Measurements from ENCODE around the gene DBNL. TPM values are rescaled to one million over a fixed set of nuclear protein-coding genes. Genes with fewer than 3 reads are reported as not detected.
"Not testable (repeated sequence)": the region's sequence is repeated elsewhere in the genome, so short reads cannot be mapped to it uniquely, and the experiment has no call there.

The DBNL gene
- total RNA-seq, result 140 and 182 TPM in 2 replicates

DNA sequence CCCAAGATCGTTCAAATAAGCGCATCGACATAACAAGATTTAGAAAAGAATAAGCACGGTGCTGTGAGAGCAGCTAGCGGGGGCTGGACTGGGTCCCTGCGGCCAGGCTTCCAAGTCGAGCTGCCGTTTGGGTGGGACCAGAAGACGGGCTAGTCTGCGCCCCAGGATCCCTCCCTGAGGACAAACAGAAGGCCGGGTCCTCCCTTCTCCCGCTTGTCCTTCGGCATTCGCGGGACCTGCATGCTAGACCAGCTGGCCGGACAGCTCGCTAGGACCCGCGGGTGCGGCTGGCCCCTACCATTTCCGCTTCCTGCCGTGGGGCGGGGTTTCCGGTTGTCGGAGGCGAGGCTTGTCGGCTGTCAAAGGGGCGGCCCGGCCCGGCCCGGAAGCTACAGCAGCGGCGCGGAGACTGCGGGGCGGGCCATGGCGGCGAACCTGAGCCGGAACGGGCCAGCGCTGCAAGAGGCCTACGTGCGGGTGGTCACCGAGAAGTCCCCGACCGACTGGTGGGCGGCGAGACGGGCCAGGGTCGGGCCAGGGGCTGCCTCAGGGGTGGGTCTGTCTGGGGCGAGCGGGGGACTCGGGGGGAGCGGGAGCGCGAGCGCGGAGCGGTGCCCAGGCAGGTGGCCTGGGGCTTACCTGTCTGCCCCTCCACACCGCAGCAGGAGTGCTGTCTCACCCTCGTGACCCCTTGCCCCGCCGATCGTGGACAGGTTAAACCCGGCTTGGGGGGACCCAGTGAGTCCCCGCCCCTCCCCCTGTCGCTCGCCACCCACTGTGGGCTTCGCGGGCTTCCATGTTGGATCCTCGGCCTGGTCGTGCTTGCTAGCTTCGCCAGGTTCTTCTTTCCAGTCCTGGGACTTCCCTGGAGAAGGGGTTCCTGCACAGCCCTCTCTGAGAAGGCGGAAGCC is at the start of gene DBNL:
DBNL (plus strand) TSS at position 388 of the 911 bp plus-strand sequence; CDS start at position 424, 36 bp downstream.
- DNase-seq (ENCODE audit: extremely low read depth, low read depth, low spot score), result no peak

DNA sequence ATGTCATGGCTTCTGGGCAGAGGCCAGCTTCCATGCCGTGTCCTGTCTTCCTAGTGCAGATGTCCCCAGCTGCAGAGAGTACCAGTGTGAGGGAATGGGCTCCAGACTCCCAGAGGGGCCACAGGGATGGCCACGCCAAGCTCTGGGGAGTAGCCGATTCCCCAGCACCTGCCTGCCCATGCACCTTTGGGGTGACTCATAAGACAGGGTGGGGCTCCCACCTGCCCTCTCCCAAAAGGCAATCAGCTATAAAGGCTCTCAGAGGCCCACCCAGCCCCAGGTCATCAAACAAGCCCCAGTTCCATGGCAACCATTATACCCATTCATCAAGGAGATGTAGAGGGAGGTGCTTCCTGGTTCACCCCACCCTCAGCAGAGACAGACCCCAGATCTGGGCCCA is 47.0 kb upstream of the DBNL start, which contains the start of gene SPDYE1:
SPDYE1 (plus strand) TSS at position 366 of the 400 bp plus-strand sequence. CDS start 2,053 bp downstream, outside the sequence.
- DNase-seq (ENCODE audit: extremely low read depth, low read depth, low spot score), result not testable (repeated sequence)

DNA sequence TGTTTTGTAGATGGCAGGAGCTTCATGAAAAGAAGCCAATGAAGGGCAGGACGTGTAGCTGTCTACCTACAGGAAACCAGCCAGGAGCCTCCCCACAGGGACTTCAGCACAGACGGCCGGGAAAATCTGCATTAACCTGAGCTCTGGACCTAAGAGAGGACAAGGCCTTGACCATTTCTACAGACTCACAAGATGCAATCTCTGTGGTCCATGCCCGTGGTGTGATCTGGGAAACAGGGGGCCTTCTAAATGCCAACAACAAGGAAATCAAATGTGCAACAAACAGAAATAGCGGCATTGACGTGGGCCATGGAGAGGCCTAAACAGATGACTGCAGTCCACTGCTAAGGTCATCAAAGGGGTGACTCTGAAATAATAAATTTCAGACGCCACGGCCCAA is 32.4 kb upstream of the DBNL start:
- DNase-seq (ENCODE audit: extremely low read depth, low read depth, low spot score), result not testable (repeated sequence)

DNA sequence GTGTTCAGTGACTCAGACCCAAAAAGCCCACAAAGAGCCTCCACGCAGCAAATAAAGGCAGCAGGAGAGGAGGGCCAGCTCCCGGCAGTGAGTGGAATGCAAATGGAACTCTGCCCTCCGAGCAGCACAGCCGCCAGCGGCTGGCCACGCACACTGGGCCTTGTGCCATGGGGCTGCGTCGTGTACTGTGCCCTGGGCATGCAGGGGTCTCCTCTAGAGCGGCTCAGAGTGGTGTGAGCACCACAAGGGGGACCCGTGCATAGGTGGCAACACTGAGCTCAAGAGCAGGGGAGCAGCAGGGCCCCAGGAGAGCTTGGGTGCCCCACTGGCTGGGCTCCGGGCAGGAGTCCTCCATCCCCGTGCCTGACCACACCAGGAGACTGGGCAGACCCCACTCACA is 29.4 kb upstream of the DBNL start:
- not testable (repeated sequence) for DNase-seq (ENCODE audit: extremely low read depth, low read depth, low spot score)

DNA sequence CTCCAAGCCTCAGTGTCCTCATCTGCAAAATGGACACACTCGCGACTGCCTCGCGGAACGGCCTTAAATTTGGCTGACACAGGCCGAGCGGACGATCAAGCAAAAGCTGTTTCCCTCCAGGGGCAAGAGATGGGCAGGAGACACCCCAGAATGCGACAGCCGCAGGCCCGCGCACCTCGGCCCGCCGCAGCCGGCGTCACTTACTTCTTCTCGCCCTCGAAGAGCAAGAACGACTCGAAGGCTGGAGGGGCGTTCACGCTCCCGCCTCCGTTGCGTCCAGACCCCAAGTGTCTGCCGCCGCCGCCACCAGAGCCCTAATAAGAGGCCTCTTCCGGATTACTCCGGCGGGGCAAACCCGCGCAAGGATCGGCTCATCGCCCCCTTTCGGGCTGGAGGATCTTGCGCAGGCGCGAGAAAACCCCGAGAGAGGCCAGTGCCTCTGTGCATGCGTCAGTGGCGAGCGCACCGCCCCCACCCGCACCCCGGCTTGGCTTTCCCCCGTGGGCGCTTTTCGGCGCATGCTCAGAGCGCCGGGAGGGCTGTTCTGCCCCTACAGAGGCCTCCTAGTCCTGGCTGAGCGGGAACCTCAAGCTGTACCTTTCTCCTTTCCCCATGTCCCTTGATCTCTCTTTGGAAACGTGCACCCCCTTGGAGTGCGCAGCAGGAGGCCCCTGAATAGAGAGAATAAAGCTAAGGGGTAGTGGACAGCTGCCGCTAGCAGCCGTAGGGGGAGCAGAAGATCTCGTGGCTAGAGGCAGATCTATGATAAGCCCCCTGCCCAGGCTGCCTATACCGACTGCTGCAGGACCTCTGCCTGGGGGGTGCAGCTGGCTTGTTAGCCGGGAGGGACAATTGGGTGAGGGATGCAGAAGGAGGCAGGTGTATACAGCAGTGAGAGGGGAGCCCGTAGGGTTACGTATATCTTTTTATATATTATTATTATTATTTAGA is 25.4 kb upstream of the DBNL start:
- DNase-seq (ENCODE audit: extremely low read depth, low read depth, low spot score), result peak; percentile 58

DNA sequence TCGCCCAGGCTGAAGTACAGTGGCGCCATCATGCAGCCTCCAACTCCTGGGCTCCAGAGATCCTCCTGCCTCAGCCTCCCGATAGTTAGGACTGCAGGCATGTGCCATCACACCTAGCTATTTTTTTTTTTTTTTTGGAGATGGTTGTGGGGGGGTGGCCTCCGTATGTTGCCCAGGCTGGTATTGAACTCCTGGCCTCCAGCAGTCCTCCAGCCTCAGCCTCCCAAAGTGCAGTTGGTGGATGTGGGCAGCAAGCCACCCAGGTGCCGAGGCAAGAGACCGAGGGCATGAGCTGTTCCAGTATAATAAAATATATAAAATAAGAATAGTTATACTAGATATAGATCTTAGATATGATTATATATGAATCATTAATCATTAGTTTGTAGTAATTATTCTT is 24.7 kb upstream of the DBNL start:
- not testable (repeated sequence) for DNase-seq (ENCODE audit: extremely low read depth, low read depth, low spot score)

DNA sequence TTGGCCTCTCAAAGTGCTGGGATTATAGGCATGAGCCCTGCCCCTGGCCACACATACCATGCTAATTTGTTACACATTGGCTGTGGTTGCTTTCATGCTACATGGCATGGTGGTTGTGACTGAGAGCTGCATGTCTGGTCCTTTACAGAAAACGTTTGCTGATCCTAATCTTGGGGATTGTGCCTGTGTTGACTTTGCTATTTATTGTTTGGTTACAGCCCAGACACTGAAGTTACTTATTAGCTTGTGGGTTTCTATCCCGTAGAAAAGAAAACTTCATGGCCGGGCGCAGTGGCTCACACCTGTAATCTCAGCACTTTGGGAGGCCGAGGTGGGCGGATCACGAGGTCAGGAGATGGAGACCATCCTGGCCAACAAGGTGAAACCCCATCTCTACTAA is 22.4 kb upstream of the DBNL start:
- DNase-seq (ENCODE audit: extremely low read depth, low read depth, low spot score), result not testable (repeated sequence)

DNA sequence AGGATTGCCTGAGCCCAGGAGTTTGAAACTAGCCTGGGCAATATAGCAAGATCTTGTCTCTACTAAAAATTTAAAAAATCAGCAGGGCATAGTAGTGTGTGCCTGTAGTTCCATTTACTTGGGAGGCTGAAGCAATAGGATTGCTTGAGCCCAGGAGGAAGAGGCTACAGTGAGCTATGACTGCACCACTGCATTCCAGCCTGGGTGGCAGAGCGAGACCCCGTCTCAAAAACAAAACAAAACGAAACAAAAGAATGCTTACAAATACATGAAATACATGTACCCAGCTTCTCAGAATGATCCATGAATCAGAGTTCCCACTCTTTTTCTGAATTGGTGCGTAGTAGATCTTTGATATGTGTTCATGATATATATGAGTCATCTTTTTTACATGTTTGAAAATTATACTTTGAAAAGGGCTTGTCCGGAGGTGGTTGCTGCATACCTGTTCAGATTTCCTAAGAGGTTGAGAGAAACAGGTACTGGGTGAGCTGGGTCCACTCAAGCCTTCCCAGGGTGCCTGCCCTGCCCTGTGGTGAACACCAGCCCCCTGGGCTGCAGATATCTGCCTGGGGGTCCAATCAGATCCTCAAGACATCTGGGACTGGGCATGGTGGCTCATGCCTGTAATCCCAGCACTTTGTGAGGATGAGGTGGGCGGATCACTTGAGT is 21.6 kb upstream of the DBNL start:
- not testable (repeated sequence) for DNase-seq (ENCODE audit: extremely low read depth, low read depth, low spot score)

DNA sequence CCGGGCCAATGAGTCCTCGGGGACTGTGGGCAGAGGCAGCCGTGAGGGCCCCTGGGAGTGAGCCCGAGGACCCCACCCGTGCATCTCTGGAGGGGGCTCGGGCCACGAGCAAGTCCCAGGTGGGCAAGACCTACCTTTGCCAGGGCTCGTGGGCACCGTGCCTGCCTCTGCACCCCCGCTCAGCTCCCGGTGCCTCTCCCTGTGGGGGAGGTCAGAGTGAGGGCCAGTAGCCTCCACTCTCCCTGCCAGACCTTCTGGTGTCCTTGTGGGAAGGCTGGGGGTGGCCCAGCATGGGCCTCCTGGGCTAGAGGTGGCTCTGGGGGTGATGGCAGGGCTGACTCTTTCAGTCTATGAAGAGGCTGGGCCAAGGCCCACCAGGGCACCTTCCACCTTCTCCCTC is 15.1 kb upstream of the DBNL start:
- not testable (repeated sequence) for DNase-seq (ENCODE audit: extremely low read depth, low read depth, low spot score)

DNA sequence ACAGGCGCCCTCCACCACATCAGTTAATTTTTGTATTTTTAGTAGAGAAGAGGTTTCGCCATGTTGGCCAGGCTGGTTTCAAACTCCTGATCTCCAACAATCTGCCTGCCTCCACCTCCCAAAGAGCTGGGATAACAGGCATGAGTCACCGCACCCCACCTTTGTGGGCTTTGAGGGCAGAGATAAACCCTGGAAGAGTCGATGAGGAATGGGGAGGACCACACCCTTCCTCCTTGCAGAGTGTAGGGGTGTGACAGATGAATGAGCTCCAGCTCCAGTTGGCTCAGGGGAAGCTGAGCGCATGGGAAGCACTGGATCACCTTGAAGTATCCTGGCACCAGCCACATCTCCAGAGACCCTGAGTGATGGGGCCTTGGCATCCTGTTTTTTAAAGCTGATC is 14.5 kb upstream of the DBNL start:
- DNase-seq (ENCODE audit: extremely low read depth, low read depth, low spot score), result not testable (repeated sequence)

DNA sequence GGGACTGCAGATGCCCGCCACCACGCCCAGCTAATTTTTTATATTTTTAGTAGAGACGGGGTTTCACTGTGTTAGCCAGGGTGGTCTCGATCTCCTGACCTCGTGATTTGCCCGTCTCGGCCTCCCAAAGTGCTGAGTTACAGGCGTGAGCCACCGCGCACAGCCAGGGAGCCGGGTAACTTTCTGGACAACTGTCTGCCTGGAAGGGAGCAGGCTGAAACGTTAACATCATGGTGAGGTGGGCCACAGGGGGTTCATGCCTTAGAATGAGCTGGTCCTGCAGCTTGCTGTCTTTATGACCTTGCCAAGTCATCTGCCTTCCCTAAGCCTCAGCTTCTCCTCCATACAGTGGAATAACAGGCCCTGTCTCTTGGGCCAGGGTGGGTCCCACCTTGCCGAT is 13.2 kb upstream of the DBNL start:
- DNase-seq (ENCODE audit: extremely low read depth, low read depth, low spot score), result not testable (repeated sequence)

DNA sequence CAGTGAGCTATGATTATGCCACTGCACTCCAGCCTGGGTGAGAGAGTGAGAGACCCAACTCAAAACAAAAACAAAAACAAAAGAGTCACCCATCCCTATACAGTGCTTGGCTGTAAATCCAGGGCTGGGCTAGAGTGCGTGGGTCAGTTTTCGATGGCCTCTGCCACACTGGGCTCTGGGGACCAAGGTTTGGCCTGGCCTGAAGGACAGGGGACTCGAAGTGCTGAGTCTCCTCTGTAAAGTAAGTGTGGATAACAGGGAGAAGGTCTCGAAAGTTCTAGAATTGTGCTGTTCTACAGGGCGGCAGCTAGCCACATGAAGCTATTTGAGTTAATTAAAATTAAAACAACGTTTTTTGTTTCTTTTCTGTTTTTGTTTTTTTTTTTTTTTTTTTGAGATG is 12.5 kb upstream of the DBNL start:
- not testable (repeated sequence) for DNase-seq (ENCODE audit: extremely low read depth, low read depth, low spot score)

DNA sequence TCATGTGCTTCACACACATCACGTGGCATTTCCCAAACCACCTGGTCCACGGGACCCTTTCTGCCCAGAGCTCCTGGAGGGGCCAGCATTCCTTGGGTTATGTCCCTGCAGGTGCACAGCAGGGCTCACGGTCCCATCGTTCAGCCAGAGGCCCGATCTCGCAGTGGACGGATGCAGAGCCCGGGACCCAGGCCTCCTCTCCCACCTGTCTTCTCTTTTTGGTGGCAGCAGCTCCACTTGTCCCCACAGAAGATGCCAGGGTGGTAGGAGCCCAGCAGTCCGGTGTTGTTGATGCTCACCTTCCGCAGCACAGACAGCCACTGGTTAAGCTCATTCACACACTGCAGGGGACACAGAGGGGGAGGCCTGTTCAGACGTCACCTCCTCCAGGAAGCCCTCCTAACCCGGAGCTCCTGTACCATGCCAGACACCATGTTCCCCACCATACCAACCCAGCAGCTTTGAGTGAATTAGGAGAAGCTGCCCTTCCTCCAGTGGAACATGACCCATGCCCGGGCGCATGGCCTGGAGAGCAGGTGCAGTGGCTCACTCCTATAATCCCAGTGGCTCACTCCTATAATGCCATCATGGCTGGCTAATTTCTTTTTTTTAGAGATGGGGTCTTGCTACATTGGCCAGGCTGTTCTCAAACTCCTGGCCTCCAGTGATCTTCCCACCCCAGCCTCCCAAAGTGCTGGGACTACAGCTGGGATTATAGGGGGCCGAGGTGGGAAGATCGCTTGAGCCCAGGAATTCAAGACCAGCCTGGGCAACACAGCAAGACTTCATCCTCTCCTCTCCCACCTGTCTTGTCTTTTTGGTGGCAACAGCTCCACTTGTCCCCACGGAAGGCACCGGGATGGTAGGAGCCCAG is 10.3 kb upstream of the DBNL start:
- DNase-seq (ENCODE audit: extremely low read depth, low read depth, low spot score), result not testable (repeated sequence)

DNA sequence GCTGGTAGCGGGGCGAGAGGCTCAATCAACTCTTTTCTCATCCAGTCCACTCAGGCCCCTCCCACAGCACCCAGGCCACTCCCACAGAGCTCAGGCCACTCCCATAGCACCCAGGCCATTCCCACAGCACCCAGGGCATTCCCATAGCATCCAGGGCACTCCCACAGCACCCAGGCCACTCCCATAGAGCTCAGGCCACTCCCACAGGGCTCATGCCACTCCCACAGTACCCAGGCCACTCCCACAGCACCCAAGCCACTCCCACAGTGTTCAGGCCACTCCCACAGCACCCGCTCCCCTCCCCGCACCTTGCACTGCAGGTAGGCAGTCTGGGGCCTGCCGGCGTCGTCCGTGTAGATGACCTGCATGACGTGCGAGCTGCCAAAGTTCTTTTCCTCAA is 8.1 kb upstream of the DBNL start:
- DNase-seq (ENCODE audit: extremely low read depth, low read depth, low spot score), result not testable (repeated sequence)

DNA sequence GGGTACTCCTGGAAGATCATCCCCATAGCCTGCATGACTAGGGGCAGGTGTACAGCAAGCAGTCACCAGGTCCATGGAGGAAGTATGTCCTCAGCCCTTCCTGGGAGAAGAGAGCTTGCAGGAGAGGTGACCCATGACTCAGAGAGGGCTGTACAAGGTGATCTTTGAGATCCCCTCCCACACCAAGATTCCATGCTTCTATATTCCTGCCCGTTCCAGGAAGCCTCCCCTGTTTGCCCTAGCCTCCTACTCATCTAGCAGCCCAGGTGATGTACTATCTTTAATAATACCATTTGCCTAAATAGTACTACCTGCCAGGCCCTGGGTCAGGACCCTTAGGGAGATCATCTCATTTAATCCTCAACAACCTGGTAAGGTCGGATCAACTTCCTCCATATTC is 6.6 kb upstream of the DBNL start:
- not testable (repeated sequence) for DNase-seq (ENCODE audit: extremely low read depth, low read depth, low spot score)

DNA sequence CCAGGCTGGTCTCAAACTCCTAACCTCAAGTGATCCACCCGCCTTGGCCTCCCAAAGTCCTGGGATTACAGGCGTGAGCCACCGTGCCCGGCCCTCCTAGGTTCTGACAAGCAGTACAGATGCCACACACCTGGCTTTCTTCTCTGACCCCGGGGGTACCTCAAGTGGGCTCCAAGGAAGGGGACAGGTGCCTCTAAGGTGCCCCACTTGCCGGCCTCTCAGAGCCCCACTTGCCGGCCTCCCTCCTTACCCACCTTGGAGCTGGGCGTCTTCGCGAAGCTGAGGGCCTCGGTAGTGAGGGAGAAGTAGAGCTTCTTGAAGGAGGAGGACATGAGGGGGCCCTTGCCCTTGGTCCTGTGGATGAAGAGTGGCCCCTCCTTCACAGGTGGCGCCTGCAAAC is 5.9 kb upstream of the DBNL start:
- DNase-seq (ENCODE audit: extremely low read depth, low read depth, low spot score), result not testable (repeated sequence)

DNA sequence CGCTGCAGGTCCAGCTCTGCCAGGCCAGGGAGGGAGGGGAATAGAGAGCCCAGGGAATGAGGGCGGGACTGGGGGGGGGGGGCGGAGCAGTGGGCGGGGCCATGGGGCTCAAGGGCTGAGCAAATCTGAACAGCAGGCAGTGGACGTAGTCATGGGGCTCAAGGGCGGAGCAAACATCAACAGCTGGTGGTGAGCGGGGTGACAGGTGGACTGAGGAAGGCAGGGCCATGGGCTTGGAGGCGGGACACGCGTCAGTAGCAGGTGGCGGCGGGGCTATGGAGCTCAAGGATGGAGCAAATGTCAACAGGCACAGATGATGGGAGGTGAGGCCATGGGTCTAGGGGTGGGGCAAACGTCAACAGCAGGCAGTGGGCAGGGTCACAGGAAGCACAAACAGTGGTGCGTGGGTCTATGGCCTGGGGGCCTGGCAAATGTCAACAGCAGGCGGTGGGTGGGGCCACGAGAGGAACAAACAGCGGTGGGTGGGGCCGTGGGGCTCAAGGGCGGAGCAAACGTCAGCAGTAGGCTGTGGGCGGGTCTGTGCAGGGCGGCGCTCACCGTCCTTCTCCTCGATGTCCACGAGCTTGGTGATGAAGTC is 5.4 kb upstream of the DBNL start:
- DNase-seq (ENCODE audit: extremely low read depth, low read depth, low spot score), result not testable (repeated sequence)

DNA sequence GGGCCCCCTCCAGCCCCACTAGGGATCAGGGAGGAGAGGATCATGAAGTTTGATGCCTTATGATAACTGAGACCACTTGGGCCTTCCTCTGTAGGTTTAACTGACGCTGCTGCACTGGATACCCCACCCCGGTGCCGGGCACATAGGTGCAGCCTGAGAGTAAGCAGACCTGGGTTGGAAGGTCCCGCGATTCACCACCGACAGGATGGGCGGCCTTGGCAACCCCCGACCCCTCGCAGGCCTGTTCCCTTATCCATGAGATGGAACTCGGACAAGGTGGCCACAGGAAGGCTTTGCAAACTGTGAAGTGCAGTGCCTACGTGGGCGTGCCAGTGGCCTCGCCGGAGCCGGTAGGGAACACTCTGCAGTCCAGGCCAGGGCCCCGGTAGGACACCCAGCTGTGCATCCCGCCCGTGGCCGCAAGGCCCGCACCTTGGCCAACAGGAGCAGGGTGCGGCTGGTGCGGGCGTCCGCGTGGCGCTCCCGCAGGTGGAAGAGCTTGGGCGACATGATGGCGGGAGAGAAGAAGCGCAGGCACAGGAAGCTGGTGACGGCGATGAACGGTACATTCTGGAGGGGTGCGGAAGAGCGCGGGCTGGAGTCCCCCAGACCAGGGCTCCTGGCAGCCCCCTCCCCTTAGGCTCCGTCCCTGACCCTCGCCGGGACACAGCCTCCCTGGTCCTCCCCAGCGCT is 4.6 kb upstream of the DBNL start:
- DNase-seq (ENCODE audit: extremely low read depth, low read depth, low spot score), result not testable (repeated sequence)

DNA sequence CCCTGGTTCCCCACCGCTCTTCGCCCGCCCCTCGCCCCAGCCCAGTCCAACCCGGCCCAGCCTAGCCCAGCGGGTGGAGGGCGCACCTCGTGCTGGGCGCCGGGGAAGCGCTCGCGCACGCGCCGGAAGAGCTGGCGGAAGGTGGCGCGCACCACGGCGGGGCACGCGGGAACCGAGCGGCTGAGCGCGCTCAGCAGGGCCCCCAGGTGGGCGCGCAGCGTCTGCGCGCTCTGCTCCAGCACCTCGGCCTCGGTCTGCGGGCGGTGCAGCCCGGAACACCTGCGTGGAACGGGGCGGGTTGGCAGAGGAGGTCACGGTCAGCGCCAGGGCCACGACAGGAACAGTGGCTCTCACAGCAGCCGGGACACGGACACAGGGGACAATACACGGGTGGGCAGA is 4.0 kb upstream of the DBNL start:
- not testable (repeated sequence) for DNase-seq (ENCODE audit: extremely low read depth, low read depth, low spot score)

Measured in glomerular endothelial cell (primary cell).